OCI-M1 (cell line): Measurements from ENCODE around the gene TREML2.
A peak's percentile ranks its signal among the peaks of the same experiment; 100 is the strongest.

ENCODE experiments used
- DNase-seq: peaks from one replicate; lab custom pipeline; 2025; lab: John Stamatoyannopoulos, UW

Gene TREML2

GRCh38 chr6:41176189-41176588, 24.8 kb downstream of the TREML2 start:
- DNase-seq: no peak

- DNase-seq: no peak
These were observed 25.9 kb downstream of the TREML2 start for GRCh38 chr6:41175084-41175483.

GRCh38 chr6:41174610-41175009, 26.3 kb downstream of the TREML2 start:
- no peak for DNase-seq

DNA sequence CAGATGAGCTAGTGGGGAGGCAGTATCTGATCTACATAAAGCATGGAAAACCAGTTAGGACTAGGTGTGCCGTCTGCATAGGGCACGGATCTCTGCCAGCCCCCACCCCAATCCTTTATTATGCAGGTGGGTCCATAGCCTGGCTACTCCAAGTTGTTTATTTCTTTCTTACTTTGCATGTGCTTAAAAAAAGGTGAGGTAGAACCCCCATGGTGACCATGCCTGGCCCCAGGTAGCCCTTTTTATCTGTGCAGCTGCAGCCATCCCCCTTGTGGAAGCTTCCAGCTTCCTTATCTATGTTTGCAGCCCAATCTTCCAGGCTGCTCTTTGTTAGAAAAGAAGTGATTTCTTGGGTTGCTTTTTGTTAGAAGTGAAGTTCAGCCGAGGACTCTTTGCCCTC, 29.0 kb downstream of the TREML2 start:
- peak; percentile 20 for DNase-seq

DNA sequence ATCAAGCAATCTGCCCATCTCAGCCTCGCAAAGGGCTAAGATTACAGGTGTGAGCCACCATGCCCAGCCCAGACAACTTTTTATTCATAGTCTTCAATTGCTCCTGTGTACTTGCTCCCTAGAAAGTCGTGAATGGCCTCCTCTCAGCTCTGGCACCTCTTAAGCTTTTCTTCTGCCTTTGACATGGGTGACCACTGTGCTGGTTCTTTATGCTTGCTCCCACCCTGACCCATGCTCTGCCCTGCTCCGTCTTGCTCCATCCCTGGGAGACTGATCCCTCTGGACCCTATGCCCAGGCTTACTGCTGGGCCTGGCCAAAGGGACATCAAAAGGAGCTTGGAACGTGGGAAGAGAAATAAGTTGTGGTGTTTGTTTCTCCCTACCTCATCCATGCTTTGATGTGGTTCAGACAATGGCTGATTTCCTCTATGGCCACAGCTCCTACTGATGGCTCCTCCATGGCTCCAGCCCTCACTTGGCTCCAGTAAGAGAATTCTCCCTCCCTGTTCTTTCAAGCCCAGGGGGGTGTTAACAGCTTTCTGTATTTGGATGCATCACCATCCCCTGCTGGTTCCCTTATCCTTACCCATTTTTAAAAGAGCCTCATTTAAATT, 30.3 kb downstream of the TREML2 start:
- DNase-seq: no peak

DNA sequence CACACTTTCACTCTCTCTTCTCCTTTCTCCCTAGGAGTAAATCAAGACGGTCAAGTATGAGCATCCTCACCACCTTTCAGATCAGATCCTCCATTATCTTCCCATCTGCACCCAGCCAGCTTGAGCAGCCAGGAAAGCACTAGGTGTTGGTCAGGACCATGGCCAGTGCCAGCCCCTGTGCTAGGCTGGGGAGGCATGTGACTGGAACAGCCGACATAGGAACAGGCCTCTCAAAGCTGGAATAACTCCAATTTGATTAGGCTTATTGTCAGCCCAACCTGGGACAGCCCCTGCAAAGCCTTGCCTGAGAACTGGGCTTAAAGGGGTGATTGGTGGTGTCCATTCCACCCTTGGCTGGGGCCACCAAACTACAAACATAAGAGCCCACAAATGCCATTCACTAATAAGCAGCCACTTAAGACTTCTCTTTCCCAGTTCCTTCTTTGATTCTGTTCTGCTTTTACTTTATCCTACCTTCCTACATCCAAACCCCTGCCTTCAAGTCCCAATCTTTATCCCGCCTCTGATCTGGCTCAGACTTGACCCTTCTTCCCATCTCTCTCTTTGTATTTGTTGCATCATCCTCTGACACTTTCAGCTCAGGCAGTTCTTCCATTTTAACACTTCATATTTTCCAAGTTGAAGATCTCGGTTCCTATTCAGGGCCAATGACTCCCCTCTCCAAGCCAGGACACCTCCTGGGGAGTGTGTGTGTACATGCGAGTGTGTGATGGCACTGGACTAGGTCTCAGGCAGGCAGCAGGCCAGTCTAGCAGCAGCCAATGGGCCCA, 33.6 kb downstream of the TREML2 start:
- DNase-seq: peak; percentile 50

DNA sequence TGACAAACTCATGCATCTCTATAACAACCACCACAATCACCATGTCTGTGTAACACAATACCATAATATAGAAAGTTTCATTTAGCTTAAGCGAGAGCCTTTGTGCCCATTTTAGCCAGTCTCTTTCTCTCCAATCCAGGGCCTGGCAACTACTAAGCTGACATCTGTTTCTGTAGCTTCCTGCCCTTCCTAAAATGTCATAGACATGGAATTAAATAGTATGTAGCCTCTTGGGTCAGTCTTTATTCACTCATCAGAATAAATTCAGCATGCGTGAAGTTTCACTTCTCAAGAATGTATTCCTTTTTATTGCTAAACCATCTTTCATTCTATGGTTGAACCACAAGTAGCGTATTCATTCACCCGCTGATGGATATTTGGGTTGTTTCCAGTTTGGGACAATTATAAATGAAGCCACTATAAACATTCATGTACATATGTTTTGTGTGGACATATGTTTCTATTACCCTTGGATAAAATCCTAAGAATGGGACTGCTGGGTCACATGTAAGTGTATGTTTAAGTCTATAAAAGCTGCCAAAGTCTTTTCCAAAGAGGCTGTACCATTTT, 36.3 kb downstream of the TREML2 start:
- DNase-seq: no peak

DNA sequence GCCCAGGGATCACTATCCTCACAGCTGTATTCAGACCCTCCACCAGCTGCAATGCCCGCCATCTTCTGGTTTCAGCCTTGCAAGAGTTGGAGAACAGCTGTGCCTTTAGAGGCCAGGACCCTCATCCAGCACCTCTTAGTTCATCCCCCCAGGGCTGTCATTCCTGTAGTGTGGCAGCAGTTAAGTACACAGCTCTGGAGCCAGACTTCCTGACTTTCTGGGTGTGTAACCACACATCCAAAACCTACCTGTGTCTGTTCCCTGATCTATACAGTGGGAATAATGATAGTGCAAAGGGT, 37.6 kb downstream of the TREML2 start:
- DNase-seq: no peak

- DNase-seq: no peak
These were observed 38.1 kb downstream of the TREML2 start, which contains the start of gene TREM2 for GRCh38 chr6:41162687-41163418. Gene TREM2 (minus strand): TSS chr6:41163116. CDS start chr6:41163082, 34 bp downstream.

DNA sequence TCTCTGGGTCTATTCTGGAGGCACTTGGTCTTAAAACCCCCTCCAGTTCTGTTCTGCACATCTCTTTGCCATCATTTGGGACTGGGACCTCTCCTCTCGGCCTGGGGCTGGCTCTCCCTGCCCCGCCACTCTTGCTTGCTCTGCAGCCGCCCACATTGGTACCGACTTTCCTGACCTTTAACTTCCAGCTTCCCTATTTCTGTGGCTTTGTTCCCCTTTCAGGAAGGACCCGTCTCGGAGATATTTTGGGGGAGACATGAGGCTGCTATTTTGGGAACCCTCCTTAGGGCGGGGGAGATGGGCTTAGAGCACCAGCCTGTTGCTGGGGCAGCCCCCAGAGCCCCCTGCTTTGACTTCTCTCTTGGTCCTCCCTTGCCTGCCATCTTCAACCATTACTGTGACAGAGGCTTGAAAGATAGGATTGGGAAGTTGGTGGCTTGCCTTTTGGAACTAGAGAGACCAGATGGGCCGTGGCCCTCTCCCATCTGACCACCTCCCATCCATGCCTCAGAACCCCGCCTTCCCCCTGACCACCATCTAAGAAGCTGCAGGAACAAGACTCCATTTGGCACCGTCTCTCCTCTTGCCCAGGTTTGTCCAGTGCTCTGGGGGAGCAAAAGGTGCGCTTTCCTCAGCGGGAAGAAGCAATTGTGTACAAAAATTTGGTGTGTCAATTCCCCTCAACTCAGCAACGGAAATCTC, 38.9 kb downstream of the TREML2 start:
- no peak for DNase-seq

- no peak for DNase-seq
These were observed 39.6 kb downstream of the TREML2 start for GRCh38 chr6:41161380-41161779.

- no peak for DNase-seq
These were observed 40.0 kb downstream of the TREML2 start for GRCh38 chr6:41160933-41161332.

GRCh38 chr6:41159415-41160082, 41.4 kb downstream of the TREML2 start:
- no peak for DNase-seq

DNA sequence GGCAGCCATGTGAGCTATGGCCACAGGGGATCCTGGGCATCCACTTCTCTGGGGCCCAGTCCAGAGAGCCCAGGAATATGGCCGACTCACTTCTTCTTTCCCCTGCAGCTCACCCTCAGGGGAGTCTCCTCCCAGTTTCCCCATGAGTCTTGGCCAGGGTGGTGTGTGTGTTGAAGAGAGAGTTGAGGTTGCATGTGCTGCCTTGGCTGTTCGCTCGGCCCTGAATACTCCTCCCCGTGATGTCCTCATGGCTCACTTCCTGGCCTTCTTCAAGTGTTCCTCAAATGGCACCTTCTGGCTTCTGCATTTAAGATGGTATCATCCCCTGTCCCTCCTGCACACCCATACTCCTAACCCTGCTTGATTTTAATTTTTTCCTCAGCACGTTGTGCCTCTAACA, 43.6 kb downstream of the TREML2 start:
- no peak for DNase-seq

DNA sequence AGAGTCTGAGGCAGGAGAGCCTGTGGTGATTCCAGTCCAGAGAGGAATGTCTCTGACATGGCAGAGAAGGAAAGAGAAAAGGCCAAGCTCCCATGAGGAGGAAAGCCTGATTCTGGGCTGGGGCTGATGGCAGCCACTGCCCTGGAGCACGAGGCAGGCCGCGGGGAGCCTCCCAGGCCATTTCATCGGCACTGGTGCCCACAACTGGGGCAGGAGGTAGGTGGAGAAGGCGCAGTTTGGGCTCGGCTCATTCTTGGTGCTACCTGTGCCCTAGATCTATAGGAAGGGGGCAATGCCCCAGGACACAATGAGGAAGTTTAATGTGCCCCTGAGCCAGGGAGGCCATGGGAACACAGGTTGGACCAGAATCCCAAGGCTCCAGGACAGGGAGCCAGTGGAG, 44.2 kb downstream of the TREML2 start:
- no peak for DNase-seq

GRCh38 chr6:41156001-41156400, 44.9 kb downstream of the TREML2 start:
- DNase-seq: no peak

DNA sequence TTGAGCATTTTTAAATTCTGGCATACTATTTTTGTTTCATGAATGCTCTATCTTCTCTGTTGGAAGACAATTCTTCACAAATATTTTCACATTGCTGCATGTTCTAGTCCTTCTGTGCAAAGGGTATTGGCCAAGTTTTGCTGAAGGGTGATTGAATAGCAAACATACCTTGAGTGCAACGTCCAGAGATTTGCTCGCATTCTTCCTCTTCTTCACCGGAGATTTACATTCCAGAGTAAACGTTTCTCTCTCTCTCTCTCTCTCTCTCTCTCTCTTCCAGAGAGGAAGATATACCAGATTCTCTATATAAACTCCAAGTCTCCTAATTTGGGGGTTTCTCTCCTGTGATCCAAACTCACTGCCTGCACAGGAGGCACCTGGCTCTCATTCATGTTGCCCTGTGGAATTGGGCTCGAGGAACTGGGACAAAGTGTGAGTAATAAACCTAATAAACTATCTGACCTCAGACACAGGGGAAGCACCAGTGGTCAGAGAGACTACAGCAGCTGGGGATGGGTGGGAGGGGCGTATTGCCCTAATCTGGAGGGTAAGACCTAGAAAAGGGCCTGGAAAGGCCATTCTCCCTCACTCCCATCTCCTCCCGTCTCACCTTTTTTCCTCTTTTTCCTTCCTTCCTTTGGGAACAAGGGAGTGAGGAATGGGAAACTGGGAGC, 45.7 kb downstream of the TREML2 start:
- DNase-seq: no peak

DNA sequence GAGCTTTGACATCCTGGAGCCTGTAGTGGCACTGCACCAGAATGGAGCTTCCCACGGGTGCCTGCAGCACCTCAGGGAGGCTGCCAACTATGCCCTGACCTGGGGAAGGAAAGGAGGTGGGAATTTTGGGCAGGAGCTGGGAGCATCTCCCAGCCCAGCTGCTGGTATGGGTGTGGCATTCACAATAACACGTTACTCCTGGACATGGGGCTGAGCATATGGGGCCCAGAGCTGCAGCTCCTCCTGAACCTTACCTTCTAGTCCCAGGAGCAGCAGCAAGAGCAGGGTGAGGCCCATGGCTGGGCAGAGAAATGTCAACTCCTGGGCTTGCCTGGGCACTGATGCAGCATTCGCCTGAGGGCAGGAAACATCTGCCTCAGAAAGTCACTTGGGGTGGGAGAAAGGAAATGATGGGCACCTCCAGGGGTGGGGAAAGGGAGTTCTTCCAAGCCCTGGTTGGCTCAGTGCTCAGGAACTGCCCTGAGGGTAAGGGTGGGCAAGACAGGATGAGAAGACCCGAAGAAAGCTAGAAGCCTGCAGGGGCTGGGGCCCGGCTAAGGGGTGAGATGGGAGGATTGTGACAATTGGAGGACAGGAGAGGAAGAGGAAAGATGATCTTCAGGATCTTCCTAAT, 46.8 kb downstream of the TREML2 start, which contains the start of gene TREML1:
Gene TREML1 (minus strand): TSS at position 356 of the 634 bp plus-strand sequence. CDS start 59 bp downstream, at position 297.
- no peak for DNase-seq

- no peak for DNase-seq
These were observed 47.5 kb downstream of the TREML2 start for GRCh38 chr6:41153451-41153850.

GRCh38 chr6:41150671-41151070, 50.3 kb downstream of the TREML2 start:
- DNase-seq: no peak
